KOPT-K1 (cell line): Measurements from ENCODE around the gene AAMP.

Source experiments
- H3K27ac ChIP-seq: fragments of 200-600 bp; sonication (generic); 2 replicates; pipeline ENCODE4 v1.5.1; 2016; ENCODE audit warnings: antibody characterized with exemption, mild to moderate bottlenecking, low read depth, low read length; ENCODE audit not compliant: poor library complexity, severe bottlenecking
- H3K36me3 ChIP-seq: fragments of 200-600 bp; sonication (generic); 2 replicates; pipeline ENCODE4 v1.5.1; 2017; ENCODE audit warnings: antibody characterized with exemption, mild to moderate bottlenecking, low read length, moderate library complexity; ENCODE audit not compliant: insufficient read depth
- H3K9me3 ChIP-seq: fragments of 200-600 bp; sonication (generic); 2 replicates; pipeline ENCODE4 v1.5.1; 2017; ENCODE audit warnings: antibody characterized with exemption, low read length, mild to moderate bottlenecking; ENCODE audit not compliant: insufficient read depth, poor library complexity, severe bottlenecking

AAMP gene

DNA sequence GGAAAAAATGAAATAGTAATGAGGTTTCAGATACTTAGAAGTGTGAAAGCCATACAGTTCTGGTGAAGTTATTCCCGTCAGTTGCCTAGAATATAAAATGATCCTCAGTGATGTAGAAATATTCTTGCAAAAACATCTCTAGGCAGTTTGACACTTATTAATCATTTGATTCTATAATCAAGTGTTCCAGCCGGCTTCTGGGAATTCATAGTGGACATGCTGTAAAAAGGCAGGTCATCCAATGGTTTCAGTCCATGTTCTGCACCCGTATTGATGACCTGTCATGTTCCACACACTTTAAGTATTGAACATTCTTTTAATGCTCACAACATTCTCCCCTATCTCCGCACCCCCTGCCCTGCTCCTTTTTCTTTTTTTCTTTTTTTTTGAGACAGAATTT, 33.1 kb downstream of the AAMP start:
- Histone ChIP-seq H3K9me3 (no peaks in the 10 kb centered on the region), H3K27ac (no peak overlapping the region), H3K36me3 (peaks cover 100% of the 10 kb centered on the region)

DNA sequence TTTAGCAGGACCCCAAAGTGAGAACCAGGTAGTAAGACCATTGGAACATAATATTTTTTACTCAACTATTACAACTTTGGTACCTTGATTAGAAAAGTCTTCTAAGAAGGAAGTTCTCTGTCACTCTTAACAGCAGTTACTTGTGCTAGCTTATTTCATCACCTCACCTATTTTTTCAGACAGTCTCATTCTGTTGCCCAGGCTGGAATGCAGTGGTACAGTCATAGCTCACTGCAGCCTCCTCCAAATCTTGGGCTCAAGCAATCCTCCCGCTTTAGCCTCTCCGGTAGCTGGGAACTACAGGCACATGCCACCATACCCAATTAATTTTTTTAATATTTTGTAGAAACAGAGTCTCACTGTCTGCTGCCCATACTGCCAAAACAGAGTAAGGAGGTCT, 34.9 kb downstream of the AAMP start:
- H3K9me3 ChIP-seq: no peaks in the 10 kb centered on the region
- peaks cover 100% of the 10 kb centered on the region for H3K36me3 ChIP-seq

DNA sequence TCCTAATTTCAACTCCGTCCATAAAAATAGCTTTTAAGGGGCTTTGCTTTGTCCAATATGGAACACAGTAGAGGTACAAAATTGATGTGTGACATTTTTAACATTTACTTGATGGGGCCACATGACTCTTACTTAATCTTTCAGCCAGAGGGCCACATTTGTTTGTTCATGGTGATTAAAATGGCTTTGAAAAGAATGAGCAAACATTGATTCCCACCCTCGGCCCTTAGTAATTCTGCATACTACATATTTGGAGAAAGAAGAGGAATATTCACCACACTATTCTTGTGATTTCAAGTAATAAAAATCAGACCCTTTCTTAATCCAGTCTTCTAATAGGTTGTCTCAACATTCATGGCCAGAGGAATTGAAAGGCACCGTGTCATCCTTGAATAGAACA, 35.4 kb downstream of the AAMP start:
- no peak overlapping the region for H3K27ac ChIP-seq
- peaks cover 100% of the 10 kb centered on the region for H3K36me3 ChIP-seq

More for the DNA sequence above, 34.9 kb downstream of the AAMP start:
- H3K27ac ChIP-seq: no peak overlapping the region

DNA sequence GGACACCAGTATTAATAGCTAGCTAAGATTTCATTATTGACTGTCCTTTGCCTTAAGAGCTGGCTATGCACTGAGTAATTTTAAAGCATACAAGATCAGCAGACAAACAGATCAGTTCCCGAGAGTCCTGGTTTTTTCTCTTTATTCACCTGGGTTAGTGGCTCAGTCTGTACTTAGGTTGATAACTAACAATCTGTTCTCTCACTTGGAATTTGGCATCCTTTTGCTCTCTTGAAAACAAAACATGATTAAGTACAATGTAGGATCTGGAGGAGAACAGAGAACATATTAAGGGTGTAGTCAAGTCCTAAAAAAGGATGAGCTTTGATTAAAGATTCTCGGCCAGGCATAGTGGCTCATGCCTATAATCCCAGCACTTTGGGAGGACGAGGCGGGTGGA, 36.4 kb downstream of the AAMP start:
- H3K27ac ChIP-seq: no peak overlapping the region
- no peaks in the 10 kb centered on the region for H3K9me3 ChIP-seq
- peaks cover 98% of the 10 kb centered on the region for H3K36me3 ChIP-seq

More for the DNA sequence above, 35.4 kb downstream of the AAMP start:
- no peaks in the 10 kb centered on the region for H3K9me3 ChIP-seq

DNA sequence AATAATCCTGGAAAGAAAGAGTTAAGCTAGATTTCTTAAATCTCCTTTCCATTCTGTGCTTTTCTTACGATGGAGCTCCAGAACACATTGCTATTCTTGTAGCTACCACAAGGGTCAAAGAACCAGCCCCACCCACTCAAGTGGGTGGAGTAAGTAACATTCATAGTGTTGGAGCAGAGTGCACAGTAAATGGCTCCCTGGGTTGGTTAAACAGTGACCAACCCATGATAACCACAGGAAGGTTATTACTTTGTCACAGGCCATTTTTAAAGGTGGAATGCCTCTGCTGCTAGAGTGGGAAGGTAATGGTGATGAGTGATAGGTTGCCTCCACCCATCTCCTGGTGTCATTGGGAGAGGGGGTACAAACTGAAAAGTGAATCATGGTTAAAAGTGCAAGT, 39.1 kb downstream of the AAMP start:
- H3K27ac ChIP-seq: no peak overlapping the region
- H3K9me3 ChIP-seq: no peaks in the 10 kb centered on the region
- peaks cover 98% of the 10 kb centered on the region for H3K36me3 ChIP-seq

DNA sequence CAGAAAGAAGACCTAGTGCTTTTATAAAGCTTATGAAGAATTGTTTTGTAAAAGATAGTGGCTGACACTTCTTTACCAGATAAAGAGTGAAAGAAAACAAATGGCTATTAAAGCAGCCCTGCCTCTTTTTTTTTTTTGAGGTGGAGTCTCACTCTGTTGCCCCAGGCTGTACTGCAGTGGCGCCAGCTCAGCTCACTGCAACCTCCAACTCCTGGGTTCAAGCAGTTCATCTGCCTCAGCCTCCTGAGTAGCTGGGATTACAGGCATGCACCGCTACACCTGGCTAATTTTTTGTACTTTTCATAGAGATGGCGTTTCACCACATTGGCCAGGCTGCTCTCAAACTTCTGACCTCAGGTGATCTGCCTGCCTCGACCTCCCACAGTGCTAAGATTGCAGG, 40.1 kb downstream of the AAMP start:
- Histone ChIP-seq H3K9me3 (no peaks in the 10 kb centered on the region), H3K27ac (peak overlapping the region; percentile 75), H3K36me3 (peaks cover 98% of the 10 kb centered on the region)

DNA sequence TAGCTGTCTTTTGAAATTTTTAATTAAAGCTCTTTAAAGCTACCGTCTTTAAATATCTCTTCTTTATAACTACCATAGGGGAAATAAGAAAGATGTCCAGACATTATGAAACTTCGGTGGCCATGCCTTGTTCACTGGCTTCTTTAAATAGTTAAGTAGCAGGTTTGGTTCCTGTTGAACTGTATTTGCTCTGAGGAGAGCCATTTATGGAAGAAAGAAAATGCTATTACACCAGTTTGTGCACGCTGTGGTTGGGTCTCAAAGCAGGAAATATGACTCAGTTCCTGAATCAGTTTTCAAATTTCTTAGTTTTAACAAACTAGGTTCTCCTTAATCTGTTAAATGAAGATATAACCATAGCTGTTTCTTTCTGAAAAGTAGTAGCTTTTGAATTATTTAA, 40.7 kb downstream of the AAMP start:
- H3K27ac ChIP-seq: peak overlapping the region; percentile 75
- H3K36me3 ChIP-seq: peaks cover 98% of the 10 kb centered on the region
- no peaks in the 10 kb centered on the region for H3K9me3 ChIP-seq

DNA sequence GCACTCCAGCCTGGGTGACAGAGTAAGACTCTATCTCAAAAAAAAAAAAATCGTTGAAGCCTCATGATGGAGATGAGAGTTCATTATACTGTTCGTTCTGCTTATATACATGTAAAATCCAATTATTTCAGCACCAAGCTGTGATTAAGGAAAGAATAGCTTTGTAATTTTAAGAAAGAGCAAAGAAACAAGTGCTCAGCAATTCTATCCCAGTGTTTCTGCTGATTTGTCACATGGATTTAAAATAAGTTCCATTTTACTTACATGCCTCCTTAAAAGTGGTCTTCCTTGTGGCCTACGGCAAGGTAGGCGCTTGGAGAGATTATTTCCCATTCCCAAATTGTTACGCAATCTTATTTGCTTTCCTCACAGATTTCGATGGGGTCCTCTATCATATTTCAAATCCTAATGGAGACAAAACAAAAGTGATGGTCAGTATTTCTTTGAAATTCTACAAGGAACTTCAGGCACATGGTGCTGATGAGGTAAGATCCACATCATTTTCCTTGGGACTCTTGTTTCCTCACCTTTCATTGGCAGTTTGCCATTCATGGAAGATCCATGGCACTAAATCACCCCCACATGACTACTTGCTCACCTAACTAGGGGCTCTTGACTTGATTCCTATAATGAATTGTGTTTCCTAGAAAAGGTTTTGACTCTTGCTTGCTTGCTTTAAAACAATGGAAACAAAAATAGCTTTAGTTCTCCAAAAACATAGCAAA, 41.4 kb downstream of the AAMP start:
- peak overlapping the region; percentile 75 for H3K27ac ChIP-seq
- H3K9me3 ChIP-seq: no peaks in the 10 kb centered on the region
- H3K36me3 ChIP-seq: peaks cover 98% of the 10 kb centered on the region

DNA sequence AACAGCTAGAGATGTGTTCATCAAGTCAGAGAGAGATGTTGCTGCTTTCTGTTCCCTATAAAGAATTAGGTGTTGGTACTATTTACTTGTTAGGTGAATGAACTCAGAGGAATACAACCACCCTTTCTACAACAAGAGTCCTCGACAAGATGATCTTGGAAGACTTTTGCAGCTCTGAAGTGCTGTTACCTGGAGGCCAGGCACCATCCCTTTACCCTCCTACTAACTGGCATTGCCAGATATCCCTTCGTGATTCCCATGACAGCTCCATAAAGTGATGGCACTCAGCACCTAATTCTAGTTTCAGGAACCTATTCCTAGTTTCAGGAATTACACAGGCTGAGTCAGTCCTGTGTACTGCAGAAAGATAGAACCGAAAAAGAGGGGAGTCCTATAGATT, 43.0 kb downstream of the AAMP start:
- Histone ChIP-seq H3K27ac (no peak overlapping the region), H3K36me3 (peaks cover 95% of the 10 kb centered on the region), H3K9me3 (no peaks in the 10 kb centered on the region)

DNA sequence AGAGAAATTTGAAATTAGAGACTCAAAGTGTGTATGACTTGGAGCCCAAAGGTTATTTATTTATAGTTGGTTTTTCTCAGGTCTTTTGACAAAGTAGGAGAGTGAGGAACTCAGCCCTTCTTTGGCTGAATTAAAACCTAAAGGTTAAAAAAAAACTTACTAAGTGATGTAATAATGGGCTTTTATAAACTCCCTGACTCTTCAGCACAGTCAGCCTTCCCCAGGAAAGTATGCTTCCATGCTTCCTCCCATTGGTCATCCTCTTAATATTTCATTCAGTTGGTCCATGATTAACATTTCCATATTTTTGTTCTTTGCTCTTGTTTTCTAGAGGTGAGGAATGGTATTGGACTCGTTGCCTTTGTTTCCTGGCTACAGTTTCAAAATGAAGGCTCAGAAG, 45.8 kb downstream of the AAMP start:
- no peak overlapping the region for H3K27ac ChIP-seq
- H3K36me3 ChIP-seq: peaks cover 85% of the 10 kb centered on the region
- H3K9me3 ChIP-seq: no peaks in the 10 kb centered on the region

DNA sequence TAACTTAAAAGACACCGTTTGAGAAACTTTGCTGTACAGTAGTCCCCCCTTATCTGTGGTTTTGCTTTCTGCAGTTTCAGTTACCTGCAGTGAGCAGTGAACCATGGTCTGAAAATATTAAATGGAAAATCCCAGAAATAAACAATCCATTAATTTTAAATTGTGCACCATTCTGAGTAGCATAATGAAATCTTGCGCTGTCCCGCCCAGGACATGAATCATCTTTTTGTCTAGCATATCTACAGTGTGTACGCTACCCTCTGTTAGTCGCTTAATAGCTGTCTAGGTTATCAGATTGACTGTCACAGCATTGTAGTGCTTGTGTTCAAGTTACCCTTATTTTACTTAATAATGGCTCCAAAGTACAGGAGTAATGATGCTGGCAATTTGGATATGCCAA, 46.9 kb downstream of the AAMP start:
- H3K36me3 ChIP-seq: peaks cover 73% of the 10 kb centered on the region

DNA sequence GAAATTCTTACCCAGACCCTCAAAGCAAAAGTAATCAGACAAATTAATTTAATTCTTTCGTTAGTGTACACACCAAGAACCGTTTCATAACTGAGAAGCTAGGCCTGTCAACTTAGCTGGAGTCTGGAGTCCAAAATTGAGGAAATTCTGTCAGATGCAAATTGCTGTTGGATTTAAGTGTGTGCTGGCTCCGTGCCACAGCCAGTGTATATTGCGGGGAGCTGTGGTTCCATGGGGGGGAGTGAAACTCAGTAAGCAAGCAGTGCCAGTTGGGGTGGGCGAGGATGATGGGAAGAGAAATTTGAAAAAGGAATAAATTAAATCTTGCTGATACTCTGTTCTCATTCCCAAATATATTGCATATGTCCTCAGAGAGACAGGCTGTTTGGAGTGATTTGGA, 48.9 kb downstream of the AAMP start:
- H3K9me3 ChIP-seq: no peaks in the 10 kb centered on the region
- H3K27ac ChIP-seq: peak overlapping the region; percentile 96
- H3K36me3 ChIP-seq: peaks cover 53% of the 10 kb centered on the region

More for the DNA sequence above, 46.9 kb downstream of the AAMP start:
- peak overlapping the region; percentile 46 for H3K27ac ChIP-seq
- no peaks in the 10 kb centered on the region for H3K9me3 ChIP-seq

DNA sequence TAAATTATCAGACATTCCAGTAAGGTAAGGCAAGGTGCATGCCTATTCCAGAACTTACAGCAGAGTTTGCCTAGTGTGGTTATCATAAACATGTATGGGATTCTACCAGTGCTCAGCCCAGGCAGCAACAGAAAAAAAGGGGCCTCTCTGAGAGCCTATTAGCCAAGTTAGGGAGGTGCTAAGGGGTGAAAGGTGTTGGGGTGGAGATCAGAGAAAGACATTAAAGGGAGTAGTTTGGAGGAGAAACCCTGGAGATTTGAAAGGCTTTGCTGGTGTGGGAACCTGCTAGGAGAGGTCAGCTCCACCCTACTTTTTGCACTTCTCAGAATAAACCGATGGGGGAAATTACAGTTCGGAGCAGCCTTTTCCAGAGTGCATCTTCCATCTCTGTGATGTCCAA, 50.0 kb downstream of the AAMP start:
- H3K9me3 ChIP-seq: no peaks in the 10 kb centered on the region
- peaks cover 42% of the 10 kb centered on the region for H3K36me3 ChIP-seq
- peak overlapping the region; percentile 96 for H3K27ac ChIP-seq

DNA sequence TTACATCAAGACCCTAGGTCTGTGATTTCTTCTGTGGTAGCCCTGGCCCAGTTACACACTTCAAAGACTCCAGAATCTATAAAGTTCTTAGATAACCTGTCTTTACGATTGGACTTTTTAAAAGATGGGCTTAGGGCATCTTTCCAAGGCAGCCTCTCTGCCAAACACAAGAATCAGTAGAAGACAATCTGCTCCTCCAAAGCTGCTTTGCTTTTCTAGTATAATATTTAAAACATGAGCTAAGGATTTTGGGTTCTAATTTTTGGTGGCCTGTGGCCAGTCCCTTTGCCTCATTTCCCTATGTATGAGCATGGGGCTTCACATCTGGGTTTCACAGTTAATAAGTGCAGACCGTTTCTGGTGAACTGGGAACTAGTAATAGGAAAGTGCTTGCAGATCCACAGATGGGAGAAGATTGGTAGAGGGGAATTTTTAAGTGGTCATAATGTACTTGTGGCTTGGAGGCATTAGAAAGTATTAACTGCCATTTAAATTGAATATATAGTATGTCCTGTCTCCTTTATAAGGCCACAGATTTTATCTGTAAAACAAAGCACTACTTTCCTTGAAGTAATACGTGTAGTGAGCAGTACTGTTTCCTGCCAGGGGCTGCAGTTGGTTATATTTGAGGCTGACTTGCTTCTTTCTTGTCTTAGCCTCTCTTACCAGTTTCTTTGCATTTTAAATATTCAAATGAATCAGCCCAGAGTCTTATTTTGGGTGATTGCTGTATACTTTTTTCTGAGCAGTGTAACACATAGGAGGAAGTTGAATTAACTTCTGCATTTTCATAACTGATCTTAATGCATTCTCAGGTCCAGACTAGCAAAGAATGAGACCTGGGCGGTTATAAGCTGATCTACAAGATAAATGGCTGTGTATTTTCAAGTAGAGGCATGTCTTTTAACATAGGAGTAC, 51.4 kb downstream of the AAMP start:
- peak overlapping the region; percentile 96 for H3K27ac ChIP-seq
- H3K9me3 ChIP-seq: no peaks in the 10 kb centered on the region
- H3K36me3 ChIP-seq: peaks cover 28% of the 10 kb centered on the region

DNA sequence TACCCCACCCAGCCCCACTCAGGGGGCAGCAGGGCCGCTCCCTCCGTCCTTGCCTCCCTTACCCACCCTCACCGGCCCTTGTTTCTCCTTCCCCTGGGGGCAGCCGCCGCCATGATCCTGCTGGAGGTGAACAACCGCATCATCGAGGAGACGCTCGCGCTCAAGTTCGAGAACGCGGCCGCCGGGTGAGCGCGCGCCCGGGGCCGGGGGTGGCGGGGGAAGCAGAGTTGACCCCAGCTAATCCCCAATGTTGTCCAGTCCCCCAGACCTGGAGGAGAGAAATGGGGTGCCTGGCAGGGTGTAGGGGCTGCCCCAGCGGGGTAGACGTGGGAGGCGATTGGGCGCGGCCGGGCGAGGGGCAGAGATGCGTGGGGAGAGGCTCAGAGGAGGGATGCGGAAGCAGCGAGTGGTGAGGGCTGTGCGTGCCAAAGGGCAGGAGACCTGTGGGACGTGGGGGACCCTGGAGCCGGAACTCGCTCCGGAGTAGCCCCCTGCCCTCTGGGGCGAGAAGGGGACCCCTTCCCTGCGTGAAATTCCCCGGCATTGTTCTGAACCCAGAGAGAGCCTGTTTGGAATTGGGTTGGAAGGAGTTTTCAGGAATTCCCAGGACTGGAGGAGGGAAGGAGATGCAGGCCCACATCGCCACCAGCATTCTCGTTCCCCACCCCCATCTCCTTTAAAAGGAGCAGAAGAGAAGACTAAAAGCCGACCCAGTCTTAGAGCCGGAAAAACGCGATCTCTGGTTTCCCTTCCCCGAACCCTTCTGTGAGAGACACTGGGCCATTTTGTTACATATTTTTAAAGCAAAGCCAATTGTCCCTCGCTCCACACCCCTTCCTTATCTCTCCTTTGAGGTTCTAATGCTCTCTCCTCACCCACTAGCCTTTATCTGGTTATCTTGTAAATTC, 52.3 kb downstream of the AAMP start:
- H3K9me3 ChIP-seq: no peaks in the 10 kb centered on the region
- peaks cover 21% of the 10 kb centered on the region for H3K36me3 ChIP-seq
- peak overlapping the region; percentile 96 for H3K27ac ChIP-seq
